ENCODE results near the gene CCDC85A.

DNA sequence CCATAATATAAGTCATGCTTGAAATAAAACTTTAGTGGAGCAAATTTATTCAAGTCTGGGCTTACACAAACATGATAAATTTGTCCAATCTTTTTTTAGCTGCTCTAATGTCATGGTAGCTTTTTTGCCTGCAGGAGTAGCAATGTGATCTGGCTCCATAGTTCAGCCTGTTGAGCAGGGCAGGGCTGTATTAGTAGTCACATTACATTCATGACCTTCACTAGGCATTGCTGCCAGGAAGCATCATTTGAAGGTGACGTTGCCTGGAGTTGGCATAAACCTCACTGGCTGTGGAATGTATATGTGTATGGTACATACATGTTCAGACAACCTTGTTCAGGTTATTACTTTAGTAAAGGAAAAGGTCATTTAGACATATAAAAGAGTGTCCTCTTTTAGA is 76.6 kb downstream of the CCDC85A start:
- TF ChIP-seq, protein P1, sequence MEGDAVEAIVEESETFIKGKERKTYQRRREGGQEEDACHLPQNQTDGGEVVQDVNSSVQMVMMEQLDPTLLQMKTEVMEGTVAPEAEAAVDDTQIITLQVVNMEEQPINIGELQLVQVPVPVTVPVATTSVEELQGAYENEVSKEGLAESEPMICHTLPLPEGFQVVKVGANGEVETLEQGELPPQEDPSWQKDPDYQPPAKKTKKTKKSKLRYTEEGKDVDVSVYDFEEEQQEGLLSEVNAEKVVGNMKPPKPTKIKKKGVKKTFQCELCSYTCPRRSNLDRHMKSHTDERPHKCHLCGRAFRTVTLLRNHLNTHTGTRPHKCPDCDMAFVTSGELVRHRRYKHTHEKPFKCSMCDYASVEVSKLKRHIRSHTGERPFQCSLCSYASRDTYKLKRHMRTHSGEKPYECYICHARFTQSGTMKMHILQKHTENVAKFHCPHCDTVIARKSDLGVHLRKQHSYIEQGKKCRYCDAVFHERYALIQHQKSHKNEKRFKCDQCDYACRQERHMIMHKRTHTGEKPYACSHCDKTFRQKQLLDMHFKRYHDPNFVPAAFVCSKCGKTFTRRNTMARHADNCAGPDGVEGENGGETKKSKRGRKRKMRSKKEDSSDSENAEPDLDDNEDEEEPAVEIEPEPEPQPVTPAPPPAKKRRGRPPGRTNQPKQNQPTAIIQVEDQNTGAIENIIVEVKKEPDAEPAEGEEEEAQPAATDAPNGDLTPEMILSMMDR (IDR thresholded peaks at IDR 0.05; ENCODE audit: low read length) = no peak
- no peak for TF ChIP-seq EZH2 (optimal IDR thresholded peaks at IDR 0.05; ENCODE audit: low read depth, low read length)

Data from MM.1S (cell line).